Measurements from ENCODE around the gene FAM120B. TPM values are rescaled to one million over a fixed set of nuclear protein-coding genes. Genes with fewer than 3 reads are reported as not detected.

The FAM120B gene
- total and polyA plus RNA-seq, 2 experiments from 2014 or later, result 7.2 to 16.7 TPM

GRCh38 chr6:170317718-170318117, 11.2 kb downstream of the FAM120B start:
- TF ChIP-seq, protein P1, sequence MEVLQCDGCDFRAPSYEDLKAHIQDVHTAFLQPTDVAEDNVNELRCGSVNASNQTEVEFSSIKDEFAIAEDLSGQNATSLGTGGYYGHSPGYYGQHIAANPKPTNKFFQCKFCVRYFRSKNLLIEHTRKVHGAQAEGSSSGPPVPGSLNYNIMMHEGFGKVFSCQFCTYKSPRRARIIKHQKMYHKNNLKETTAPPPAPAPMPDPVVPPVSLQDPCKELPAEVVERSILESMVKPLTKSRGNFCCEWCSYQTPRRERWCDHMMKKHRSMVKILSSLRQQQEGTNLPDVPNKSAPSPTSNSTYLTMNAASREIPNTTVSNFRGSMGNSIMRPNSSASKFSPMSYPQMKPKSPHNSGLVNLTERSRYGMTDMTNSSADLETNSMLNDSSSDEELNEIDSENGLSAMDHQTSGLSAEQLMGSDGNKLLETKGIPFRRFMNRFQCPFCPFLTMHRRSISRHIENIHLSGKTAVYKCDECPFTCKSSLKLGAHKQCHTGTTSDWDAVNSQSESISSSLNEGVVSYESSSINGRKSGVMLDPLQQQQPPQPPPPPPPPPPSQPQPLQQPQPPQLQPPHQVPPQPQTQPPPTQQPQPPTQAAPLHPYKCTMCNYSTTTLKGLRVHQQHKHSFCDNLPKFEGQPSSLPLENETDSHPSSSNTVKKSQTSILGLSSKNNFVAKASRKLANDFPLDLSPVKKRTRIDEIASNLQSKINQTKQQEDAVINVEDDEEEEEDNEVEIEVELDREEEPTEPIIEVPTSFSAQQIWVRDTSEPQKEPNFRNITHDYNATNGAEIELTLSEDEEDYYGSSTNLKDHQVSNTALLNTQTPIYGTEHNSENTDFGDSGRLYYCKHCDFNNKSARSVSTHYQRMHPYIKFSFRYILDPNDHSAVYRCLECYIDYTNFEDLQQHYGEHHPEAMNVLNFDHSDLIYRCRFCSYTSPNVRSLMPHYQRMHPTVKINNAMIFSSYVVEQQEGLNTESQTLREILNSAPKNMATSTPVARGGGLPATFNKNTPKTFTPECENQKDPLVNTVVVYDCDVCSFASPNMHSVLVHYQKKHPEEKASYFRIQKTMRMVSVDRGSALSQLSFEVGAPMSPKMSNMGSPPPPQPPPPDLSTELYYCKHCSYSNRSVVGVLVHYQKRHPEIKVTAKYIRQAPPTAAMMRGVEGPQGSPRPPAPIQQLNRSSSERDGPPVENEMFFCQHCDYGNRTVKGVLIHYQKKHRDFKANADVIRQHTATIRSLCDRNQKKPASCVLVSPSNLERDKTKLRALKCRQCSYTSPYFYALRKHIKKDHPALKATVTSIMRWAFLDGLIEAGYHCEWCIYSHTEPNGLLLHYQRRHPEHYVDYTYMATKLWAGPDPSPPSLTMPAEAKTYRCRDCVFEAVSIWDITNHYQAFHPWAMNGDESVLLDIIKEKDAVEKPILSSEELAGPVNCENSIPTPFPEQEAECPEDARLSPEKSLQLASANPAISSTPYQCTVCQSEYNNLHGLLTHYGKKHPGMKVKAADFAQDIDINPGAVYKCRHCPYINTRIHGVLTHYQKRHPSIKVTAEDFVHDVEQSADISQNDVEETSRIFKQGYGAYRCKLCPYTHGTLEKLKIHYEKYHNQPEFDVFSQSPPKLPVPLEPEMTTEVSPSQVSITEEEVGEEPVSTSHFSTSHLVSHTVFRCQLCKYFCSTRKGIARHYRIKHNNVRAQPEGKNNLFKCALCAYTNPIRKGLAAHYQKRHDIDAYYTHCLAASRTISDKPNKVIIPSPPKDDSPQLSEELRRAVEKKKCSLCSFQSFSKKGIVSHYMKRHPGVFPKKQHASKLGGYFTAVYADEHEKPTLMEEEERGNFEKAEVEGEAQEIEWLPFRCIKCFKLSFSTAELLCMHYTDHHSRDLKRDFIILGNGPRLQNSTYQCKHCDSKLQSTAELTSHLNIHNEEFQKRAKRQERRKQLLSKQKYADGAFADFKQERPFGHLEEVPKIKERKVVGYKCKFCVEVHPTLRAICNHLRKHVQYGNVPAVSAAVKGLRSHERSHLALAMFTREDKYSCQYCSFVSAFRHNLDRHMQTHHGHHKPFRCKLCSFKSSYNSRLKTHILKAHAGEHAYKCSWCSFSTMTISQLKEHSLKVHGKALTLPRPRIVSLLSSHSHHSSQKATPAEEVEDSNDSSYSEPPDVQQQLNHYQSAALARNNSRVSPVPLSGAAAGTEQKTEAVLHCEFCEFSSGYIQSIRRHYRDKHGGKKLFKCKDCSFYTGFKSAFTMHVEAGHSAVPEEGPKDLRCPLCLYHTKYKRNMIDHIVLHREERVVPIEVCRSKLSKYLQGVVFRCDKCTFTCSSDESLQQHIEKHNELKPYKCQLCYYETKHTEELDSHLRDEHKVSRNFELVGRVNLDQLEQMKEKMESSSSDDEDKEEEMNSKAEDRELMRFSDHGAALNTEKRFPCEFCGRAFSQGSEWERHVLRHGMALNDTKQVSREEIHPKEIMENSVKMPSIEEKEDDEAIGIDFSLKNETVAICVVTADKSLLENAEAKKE (CRISPR knock-in tag; IDR thresholded peaks at IDR 0.05), result no peak
- no peak for TF ChIP-seq STAT1 (IDR thresholded peaks at IDR 0.05; ENCODE audit: unreplicated experiment)
- TF ChIP-seq NANOG (IDR thresholded peaks at IDR 0.05; ENCODE audit: borderline replicate concordance), result no peak
- TF ChIP-seq ZNF331 (CRISPR knock-in tag; IDR thresholded peaks at IDR 0.05; ENCODE audit: low read depth), result no peak
- TF ChIP-seq, protein P2, sequence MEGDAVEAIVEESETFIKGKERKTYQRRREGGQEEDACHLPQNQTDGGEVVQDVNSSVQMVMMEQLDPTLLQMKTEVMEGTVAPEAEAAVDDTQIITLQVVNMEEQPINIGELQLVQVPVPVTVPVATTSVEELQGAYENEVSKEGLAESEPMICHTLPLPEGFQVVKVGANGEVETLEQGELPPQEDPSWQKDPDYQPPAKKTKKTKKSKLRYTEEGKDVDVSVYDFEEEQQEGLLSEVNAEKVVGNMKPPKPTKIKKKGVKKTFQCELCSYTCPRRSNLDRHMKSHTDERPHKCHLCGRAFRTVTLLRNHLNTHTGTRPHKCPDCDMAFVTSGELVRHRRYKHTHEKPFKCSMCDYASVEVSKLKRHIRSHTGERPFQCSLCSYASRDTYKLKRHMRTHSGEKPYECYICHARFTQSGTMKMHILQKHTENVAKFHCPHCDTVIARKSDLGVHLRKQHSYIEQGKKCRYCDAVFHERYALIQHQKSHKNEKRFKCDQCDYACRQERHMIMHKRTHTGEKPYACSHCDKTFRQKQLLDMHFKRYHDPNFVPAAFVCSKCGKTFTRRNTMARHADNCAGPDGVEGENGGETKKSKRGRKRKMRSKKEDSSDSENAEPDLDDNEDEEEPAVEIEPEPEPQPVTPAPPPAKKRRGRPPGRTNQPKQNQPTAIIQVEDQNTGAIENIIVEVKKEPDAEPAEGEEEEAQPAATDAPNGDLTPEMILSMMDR (conservative IDR thresholded peaks at IDR 0.05; ENCODE audit: low read depth in 2 of 2), result no peak
- TF ChIP-seq CREB1 (CRISPR knock-in tag; IDR thresholded peaks at IDR 0.05; ENCODE audit: low read depth), result no peak
- TF ChIP-seq, protein P3, sequence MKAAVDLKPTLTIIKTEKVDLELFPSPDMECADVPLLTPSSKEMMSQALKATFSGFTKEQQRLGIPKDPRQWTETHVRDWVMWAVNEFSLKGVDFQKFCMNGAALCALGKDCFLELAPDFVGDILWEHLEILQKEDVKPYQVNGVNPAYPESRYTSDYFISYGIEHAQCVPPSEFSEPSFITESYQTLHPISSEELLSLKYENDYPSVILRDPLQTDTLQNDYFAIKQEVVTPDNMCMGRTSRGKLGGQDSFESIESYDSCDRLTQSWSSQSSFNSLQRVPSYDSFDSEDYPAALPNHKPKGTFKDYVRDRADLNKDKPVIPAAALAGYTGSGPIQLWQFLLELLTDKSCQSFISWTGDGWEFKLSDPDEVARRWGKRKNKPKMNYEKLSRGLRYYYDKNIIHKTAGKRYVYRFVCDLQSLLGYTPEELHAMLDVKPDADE (IDR thresholded peaks at IDR 0.05), result no peak
- TF ChIP-seq JUNB (IDR thresholded peaks at IDR 0.05; ENCODE audit: unreplicated experiment), result no peak
- TF ChIP-seq POLR2AphosphoS5 (IDR thresholded peaks at IDR 0.05; ENCODE audit: low read depth), result no peak
- TF ChIP-seq ZNF114 (CRISPR knock-in tag; IDR thresholded peaks at IDR 0.05), result no peak
- no peak for TF ChIP-seq EZH2phosphoT487 (IDR thresholded peaks at IDR 0.05; ENCODE audit: unreplicated experiment)
- TF ChIP-seq EZH2 (IDR thresholded peaks at IDR 0.05; ENCODE audit: low read depth, unreplicated experiment), result no peak
- TF ChIP-seq REST (IDR thresholded peaks at IDR 0.05; ENCODE audit: unreplicated experiment), result no peak
- no peaks in the 10 kb centered on the region for H3K27me3 ChIP-seq (ENCODE audit: insufficient read depth)
- peaks cover 35% of the 10 kb centered on the region for H3K79me2 ChIP-seq (replicated peaks; ENCODE audit: insufficient read depth)
- no peak overlapping the region for H3K4me3 ChIP-seq
- H3K4me1 ChIP-seq (ENCODE audit: insufficient read depth), result no peaks in the 10 kb centered on the region
- no peak overlapping the region for H3K27ac Mint-ChIP-seq
- no peak overlapping the region for H3K4me2 ChIP-seq
- H3K4me1 Mint-ChIP-seq, result peaks cover 17% of the 10 kb centered on the region
- no peaks in the 10 kb centered on the region for H3K9me2 ChIP-seq (ENCODE audit: insufficient read depth)
- no peak overlapping the region for H2AFZ ChIP-seq
- H3F3A ChIP-seq (replicated peaks; ENCODE audit: low read depth), result no peaks in the 10 kb centered on the region
- H3K36me3 Mint-ChIP-seq (ENCODE audit: low read depth), result no peaks in the 10 kb centered on the region
- H4K20me1 ChIP-seq (replicated peaks; ENCODE audit: insufficient read depth), result peaks cover 4% of the 10 kb centered on the region; the same call in 1 of the 2 replicates
- DNase-seq (ENCODE audit: low spot score) (no peak), ATAC-seq (no peak)
- no peaks in the 10 kb centered on the region for H3K36me3 ChIP-seq (ENCODE audit: insufficient read depth)
- H3K27me3 Mint-ChIP-seq (ENCODE audit: insufficient read depth, low read depth, poor library complexity), result no peaks in the 10 kb centered on the region
- H3K27ac ChIP-seq (ENCODE audit: low read depth), result no peak overlapping the region
- no peaks in the 10 kb centered on the region for H3K9me3 Mint-ChIP-seq
- no peak overlapping the region for H3K4me3 Mint-ChIP-seq

Measured in GM23338 (cell line).